Brain microvascular endothelial cell (primary cell): ENCODE data around the gene UBA52.

Experiments used
- DNase-seq: peaks from one replicate; pipeline ENCODE4 v3.0.0-alpha.2; 2020
- H3K27ac ChIP-seq: fragments of 250-450 bp; sonication (Bioruptor Pico); 2 replicates; pipeline ENCODE4 v1.5.1; 2020; ENCODE audit warnings: mild to moderate bottlenecking, moderate library complexity
- H3K27me3 ChIP-seq: fragments of 250-450 bp; sonication (Bioruptor Pico); replicated peaks from 2 replicates; pipeline ENCODE4 v1.5.1; 2020; ENCODE audit warnings: mild to moderate bottlenecking
- H3K36me3 ChIP-seq: fragments of 250-450 bp; sonication (Bioruptor Pico); replicated peaks from 2 replicates; pipeline ENCODE4 v1.5.1; 2020; ENCODE audit warnings: mild to moderate bottlenecking
- H3K4me3 ChIP-seq: 2 replicates; pipeline ENCODE4 v1.5.1; 2011; ENCODE audit warnings: low read depth, mild to moderate bottlenecking, control low read depth, low read length, moderate library complexity
- in situ Hi-C: cut with HindIII; loops from 2 replicates; pipeline ENCODE4 v1.10.0; 2017; ENCODE audit warnings: low sequenced_read_pairs, low pct_ligation_motif_present
- TF ChIP-seq, protein P1 (sequence below): IDR thresholded peaks from 2 replicates; pipeline ENCODE4 v1.5.1; 2011; ENCODE audit warnings: low read depth, mild to moderate bottlenecking, moderate library complexity, low read length, control low read depth, inconsistent platforms; ENCODE audit errors: missing control alignments

UBA52 gene

DNA sequence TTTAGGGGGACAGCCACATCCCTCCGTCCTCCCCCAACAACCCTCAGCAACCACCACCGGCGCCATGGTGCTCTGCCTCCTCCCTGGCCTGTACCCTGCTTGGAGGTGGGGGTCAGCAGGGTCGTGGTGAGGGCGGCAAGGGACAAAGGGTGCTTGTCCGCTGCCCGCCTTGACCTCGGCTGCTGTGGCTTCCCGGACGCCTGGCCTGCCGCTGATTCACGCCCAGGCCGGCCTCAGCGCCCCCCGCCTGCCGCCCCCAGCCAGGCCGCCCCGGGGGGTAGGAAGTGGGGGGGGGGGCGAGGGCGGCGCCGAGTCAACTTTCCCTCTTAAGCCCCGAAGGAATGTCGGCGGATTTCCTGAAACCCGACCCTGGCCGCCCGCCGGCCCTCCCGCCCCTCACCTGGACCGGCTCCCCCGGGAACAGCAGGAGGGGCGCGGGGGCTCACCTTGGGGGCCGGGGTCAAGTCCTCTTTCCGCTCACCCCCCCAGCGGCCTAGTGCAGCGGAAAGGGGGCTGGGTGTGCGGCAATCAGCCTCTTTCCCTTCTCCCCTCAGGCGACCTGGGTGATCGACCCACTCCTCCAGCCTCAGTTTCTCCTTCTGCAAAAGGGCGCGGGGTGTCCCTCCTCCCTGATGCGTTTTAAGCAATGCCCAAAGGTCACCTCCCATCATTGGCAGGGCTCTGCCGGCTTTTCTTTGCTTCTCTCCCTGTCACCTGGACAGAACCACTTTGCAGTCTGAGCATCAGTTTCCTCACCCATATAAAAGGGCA is 39.1 kb downstream of the UBA52 start:
- Histone ChIP-seq H3K27me3 (peaks cover 88% of the 10 kb centered on the region), H3K36me3 (no peaks in the 10 kb centered on the region), H3K4me3 (no peak overlapping the region), H3K27ac (no peak overlapping the region)
- TF ChIP-seq, protein P1, sequence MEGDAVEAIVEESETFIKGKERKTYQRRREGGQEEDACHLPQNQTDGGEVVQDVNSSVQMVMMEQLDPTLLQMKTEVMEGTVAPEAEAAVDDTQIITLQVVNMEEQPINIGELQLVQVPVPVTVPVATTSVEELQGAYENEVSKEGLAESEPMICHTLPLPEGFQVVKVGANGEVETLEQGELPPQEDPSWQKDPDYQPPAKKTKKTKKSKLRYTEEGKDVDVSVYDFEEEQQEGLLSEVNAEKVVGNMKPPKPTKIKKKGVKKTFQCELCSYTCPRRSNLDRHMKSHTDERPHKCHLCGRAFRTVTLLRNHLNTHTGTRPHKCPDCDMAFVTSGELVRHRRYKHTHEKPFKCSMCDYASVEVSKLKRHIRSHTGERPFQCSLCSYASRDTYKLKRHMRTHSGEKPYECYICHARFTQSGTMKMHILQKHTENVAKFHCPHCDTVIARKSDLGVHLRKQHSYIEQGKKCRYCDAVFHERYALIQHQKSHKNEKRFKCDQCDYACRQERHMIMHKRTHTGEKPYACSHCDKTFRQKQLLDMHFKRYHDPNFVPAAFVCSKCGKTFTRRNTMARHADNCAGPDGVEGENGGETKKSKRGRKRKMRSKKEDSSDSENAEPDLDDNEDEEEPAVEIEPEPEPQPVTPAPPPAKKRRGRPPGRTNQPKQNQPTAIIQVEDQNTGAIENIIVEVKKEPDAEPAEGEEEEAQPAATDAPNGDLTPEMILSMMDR: no peak
- in situ Hi-C loops: no loop called here
- no peak for DNase-seq

DNA sequence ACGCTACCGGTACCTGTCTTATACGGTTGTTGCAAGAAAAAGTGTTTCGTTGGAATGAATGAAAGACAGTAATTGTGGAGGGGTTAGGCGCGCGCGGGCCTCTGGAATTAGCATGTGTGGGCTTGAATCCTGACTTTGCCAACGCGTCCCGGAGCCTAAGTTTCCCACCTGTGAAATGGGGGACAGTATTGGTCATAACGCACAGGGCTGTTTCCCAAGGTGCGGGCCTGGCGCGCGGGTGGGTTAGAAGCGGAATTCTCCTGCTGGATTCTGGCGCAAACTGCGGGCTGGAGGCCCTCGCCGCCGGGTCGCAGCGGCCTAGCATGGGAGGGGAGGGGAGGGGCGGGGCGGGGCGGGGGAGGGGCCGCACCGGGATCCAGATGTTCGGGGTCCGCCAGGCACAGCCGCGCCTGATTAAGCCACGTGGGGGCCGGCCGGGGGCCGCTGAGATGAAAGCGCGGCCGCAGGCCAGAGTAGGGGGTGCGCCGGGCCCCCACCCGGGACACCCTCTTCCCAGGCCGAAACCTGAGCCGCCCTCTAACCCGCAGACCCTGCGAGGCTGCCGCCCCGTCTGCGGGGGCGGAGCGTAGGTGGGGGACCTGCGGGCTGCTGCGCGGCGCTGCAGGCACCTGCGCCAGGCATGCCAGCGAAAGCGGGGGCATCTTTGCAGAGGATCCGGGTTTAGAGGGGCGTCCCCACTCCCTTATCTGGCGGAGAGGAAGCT is 39.8 kb downstream of the UBA52 start:
- no peak for DNase-seq
- Histone ChIP-seq H3K36me3 (no peaks in the 10 kb centered on the region), H3K27ac (no peak overlapping the region), H3K4me3 (no peak overlapping the region), H3K27me3 (peaks cover 82% of the 10 kb centered on the region)
- in situ Hi-C loops: no loop called here
- TF ChIP-seq, protein P1: no peak

DNA sequence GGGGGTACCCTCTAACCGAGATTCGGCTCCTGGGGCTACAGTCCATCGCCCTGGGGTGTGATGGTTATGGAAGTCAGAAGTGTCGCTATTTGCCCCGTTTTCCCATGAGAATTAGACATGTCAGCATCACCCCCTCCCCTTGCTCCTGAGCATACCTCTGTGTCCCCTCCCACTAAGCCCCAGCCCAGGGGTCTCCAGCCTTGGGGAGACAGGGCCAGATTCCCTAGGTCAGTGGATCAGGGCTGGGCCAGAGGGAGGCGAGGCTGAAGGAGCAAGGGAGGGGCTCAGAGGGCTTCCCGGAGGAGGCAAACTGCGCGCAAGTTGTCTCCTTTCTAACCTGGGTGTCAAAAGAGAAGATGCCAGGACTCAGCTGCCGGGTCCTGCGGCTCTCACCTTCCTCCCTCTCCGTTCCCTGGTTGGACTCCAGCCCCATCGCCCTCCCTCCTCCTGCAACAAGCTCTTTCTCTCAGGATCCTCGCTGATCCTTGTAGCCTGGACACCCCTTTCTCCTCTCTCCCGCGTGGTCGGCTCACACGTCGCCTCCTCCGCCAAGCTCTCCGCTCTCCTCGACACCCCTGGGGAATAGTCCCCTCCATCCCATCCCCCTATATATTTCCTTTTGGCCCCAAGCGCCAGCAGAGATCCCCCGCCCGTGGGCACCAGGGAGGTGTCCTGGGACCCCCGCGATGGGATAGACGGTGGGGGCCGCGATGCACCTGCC is 40.6 kb downstream of the UBA52 start:
- Histone ChIP-seq H3K27me3 (peaks cover 79% of the 10 kb centered on the region), H3K4me3 (peak overlapping the region; percentile 30), H3K36me3 (no peaks in the 10 kb centered on the region), H3K27ac (no peak overlapping the region)
- TF ChIP-seq, protein P1: no peak
- no peak for DNase-seq
- in situ Hi-C loops: no loop called here

DNA sequence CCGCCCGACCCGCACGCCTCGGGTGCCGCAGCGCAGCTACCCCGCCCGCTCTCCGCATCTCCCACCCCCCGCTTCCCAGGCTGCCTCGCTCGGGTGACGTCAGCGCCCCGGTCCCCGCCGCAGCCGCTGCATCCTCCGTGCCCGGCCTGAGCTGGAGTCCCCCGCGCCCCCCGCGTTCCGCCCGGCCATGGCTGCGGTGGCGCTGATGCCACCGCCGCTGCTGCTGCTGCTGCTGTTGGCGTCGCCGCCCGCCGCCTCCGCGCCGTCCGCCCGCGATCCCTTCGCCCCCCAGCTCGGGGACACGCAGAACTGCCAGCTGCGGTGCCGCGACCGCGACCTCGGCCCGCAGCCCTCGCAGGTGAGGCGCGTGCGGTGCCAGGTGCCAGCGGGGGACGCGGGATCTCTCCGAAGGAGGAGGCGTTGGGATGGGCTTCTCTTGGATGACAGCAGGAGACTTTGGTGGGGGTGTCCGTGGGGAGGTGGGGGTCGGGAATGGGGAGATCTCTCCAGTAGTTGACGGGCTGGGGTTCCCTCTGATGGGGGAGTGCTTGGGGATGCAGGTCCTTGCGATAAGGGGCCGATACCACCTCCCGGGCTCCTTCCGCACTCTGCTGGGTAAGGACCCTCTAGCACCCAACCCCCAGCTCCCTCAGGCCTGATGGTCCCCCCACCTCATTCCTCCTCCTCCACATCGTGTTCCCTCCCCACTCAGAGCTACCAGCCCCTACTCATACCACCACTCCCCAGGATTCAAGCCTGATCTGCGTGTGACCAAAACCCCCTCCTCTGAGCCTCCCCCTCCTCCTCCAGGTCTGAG is 41.3 kb downstream of the UBA52 start, which contains the start of gene TMEM59L:
TSS of gene TMEM59L (plus strand) at position 99 of the 817 bp plus-strand sequence. CDS start at position 188, 89 bp downstream.
- no peak for DNase-seq
- peaks cover 71% of the 10 kb centered on the region for H3K27me3 ChIP-seq

More for the DNA sequence above, 41.3 kb downstream of the UBA52 start, which contains the start of gene TMEM59L:
- Histone ChIP-seq H3K4me3 (peak within 1 kb of the TSS; percentile 30), H3K36me3 (no peaks in the 10 kb centered on the region), H3K27ac (no peak within 1 kb of the TSS)
- in situ Hi-C loops: no loop called here
- TF ChIP-seq, protein P1: no peak
